HG02943 (cell line): Measurements from ENCODE around the gene UPP1.
"Not testable (repeated sequence)": the region's sequence is repeated elsewhere in the genome, so short reads cannot be mapped to it uniquely, and the experiment has no call there.

Source experiments
- ATAC-seq: cut with Tn5 transposase; IDR thresholded peaks from one replicate; pipeline ENCODE4 v1.9.1; 2021; ENCODE audit warnings: mild to moderate bottlenecking, low read depth, moderate library complexity; ENCODE audit not compliant: unreplicated experiment

UPP1 gene

DNA sequence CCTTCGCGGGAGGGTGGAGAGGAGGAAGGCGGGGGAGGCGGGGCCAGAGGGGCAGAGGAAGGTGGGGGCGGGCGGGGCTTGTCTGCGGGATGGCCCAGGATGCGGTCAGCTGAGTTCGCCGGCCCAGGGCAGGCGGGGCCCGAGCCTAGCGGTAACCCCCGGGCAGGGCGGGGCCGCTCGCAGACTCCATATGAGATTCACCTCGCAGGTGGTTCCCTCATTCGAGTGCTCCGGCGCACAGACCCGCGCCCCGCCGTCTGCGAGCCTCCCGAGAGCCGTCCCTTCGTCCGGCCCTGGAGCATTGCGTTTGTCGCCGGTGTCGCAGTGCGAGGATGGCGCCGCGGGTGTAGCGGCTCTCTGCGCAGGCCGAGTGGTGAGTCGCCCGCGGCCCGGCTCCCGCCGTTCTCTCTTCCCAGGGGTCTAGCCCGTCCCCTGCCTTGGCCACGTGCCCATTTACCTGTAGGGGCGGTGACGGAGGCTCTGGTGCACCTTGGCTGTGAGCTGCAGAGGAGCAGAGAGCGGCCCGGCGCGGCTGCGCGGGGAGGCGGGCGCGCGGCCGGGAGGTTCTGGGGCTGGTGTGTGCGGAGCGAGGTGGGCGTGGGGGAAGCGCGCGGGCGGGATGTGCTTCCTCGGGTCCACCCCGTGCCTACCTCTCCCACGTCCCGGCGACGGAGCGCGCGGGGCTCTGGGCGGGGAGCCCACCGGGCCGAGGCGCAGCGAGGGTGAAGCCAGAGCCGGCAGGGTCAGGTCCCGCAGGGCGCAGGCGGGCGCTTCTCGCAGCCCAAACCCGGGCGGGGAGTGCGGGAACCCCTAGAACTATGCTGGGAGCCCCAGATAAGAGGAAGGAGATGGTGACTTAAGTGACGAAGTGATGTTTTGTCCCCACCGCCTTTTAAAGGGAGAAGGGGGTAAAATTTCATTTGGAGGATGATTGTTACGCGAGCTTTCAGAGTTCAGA, at the start of gene UPP1:
Gene UPP1, plus strand, starts transcription at position 220 of the 958 bp plus-strand sequence. CDS start 5,519 bp downstream, outside the sequence.
- peak; percentile 55 for ATAC-seq

DNA sequence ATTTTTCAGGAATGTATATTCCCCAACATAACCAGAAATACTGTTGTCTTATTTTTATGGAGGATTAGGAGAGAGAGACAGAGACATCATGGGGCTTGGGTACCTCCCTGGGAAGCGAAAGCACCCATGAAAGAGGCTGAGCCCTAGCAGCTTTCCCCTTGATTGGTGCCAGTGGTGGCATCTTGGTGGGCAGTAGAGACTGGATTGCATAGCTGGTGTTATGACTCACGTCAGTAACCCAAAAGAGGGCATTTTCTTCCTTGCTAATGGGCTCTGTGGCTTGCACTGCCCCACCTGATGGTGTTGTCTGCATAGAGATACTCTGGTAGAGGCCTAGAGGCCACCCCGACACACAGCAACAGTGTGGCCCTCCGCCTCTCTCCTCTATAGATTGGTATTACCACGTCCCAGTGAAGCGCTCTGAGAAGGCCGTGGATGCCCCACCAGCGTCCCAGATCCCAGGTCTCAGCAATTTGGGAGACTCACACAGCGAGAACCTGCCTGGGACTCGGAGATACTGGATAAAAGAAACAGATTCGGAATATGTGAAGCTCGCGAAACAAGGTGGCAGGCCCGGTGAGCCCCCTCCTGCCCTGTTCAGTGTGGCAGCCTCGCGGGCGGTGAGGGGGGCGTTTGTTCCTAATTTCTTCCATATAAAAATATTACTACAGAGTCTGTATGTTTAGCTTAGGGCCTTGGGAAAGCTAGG, 48.0 kb upstream of the UPP1 start:
- no peak for ATAC-seq

DNA sequence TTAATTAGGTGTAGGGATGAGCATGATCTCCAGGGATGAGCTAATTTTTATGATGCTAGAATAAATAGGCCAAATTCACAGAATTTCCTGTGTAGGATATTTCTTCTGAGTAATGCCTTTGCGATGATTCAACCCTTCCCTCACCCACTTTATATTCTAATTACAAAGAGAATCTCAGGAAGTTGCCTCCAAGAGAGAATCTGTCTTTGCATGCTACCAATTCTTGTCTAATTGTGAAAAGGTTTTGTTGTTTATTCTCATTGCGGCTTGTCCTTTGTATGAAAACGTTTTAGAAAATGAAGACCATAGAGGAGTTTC, 47.5 kb upstream of the UPP1 start:
- no peak for ATAC-seq

DNA sequence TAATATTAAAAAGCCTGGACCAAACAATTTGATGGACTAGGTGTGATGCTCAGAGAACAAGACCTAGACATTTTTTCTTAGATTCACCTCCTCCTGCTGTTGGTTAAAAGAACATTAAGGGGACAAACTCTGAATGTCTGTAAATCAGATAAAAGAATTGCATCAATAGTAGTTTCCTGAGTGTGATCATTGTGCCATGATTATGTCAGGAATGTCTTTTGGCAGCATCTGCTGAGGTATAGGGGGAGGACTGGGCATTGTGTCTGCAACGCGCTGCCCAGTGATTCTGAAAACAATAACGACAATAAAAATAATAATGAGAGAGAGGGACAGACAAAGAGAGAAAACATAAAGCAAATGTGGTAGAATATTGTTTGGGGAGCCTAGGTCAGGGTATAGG, 46.8 kb upstream of the UPP1 start:
- no peak for ATAC-seq

DNA sequence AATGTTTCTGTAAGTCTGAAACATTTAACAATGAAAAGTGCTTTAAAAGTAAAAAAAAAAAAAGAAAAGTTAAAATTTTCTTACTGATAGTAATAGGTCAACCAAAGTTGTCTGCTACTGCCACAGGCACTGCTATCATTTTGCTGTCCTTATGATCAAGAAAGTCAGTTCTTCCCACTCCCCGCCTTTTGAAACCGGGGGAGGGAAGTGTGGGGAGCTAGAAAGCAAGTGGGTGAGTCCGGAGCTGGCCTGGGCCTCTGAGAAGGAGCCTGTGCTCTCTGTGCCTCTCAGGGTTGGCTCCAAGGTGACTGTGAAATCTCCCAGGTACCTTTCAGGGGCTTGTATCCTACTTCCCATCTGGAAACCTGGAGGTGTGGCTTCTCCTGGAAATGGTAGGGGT, 46.4 kb upstream of the UPP1 start:
- no peak for ATAC-seq

DNA sequence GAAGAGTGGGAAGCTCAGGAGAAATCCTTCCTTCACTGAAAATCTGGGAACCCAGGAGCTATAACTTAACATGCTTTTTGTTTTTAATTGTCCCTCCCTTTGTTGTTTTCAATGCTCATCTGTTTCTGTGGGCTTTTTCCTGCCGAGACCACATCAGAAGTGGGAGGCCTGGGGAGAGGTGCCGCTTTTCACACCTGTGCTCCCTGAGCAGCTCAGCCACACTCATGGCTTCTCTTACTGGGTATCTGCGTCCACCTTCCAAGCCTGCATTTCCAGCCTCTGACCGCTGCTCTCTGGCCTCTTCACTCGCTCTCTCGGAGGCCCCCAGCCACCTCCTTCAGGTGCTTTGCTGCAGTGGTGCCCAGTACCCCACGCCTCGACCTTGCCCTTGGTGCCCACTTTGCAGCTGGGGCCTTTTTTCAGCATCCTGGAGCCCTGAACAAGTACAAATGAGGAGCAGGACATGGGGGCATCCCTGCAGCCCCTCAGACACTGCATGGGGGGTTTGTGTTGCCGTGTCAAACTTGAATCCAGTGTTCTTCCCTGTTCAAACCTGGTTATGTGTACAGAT, 43.8 kb upstream of the UPP1 start:
- ATAC-seq, result no peak

DNA sequence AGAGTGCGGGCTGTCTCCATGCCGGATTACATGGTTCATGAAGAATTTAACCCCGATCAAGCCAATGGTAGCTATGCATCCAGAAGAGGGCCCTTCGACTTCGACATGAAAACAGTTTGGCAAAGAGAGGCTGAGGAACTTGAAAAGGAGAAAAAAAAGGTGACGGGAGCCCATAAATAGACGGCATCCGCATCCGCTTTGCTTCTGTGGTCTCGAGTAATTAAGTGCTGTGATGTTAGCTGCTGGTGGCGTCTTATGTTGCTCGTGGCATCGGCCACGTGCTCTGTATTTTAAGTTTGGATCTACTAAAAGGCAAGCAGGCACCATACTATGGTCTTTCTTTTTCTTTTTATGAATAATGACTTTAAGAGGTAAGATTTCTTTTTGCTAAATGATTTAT, 42.6 kb upstream of the UPP1 start:
- no peak for ATAC-seq

DNA sequence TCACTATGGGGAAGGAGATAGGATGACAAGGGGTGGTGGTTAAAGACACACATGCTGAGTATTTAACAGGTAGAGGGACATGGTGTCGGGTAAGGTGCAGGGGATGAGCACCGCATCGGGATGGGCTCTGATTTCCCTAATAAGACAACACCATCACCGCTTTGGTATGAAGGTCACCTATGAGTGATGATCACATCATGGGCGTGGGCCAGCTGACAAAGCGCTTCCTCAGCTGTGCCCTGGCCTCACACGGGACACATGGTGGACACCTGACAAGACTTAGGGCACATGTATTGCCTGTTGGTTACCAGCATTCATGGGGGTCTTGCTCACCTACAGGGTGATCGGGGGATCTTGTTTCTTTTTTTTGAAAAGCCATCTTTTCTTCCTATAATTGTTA, 41.0 kb upstream of the UPP1 start:
- no peak for ATAC-seq

DNA sequence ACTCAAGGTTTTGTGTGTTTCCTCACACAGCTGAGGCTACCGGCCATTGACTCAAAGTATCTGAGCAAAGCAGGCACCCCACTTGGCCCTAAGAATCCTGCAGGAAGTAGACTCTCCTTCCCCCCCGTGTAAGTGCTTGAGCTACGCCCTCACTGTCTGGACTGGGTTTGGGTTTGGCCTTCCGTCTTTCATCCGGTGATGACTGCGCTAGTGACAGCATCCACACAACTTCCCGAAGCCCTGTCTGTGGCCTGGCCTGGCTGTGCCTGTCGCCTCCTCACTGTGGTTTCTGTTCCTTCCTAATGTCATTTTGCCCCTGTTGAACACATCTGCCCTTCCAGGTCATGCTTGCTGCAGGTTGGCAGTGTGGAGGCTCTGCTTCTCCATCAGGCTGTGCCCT, 39.2 kb upstream of the UPP1 start:
- no peak for ATAC-seq

DNA sequence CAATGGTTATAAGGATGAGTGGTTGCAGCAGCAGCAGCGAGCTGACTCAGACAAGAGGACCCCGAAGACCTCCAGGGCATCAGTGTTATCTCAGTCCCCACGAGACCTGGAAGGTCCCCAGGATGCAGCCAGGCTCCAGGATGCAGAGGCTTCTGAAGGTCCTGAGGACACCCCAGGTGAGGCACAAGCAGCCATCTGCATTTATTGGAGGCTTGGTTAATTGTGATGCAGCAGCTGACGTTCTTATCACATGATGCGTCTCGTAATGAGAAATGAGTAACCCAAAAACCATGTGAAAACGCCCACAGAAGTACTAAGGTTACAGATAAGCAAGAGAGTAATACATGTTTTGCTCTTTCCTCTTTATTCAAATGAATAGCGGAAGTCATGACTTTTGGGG, 36.3 kb upstream of the UPP1 start:
- ATAC-seq, result no peak

DNA sequence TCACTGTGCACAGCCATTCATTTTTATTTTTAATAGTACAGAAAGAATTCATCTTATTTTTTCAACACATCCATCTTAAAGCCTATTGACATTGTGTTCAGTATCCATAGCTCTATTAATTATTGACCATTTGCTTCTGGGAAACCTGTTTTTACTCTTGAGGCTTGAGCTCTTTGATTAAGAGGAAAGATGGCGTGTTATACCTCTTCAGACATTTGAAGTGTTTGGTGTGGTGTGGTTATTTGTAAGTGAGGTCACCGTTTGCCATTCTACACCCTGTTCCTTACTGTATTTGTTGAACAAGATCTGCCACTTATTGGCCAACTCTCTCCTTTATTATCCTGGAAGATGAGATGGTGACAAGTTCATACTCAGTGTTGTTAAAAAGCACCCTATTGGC, 35.3 kb upstream of the UPP1 start:
- ATAC-seq, result no peak

DNA sequence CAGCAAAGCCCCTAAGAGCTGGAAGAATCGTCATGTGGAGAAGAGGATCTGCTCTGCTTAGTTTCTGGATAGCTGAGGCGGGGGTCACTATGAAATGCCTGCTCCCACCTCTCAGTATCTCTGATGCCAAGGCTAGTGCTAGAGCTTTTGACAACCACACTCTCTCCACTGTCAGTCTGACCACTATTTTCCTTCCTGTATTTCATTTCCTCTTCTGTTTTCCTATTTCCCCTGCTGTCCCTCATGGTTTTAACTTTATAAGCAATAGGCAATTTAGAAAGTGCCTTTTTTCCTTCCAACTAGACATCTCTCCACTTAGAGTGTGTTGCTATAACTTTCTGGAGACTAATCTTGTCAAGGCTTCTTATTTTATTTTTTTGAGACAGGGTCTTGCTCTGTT, 30.1 kb upstream of the UPP1 start:
- no peak for ATAC-seq

DNA sequence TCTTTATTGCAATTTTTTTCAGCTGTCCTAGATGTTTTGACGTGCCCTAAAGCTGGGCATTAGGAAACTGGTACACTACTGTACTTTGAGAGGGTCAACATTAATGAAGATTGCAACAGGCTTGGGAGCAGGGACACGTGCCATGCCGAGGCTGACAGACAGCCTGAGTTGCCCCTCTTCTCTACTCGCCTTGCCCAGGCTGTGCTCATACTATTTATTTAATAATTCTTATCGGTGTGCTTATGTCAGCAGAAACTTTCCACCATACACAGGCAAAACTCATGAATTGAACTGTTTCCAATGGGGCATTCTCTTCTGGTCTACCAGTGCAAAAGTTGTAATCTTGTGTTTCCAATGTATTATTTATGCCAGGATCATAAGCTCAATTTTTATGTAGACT, 29.4 kb upstream of the UPP1 start:
- no peak for ATAC-seq

DNA sequence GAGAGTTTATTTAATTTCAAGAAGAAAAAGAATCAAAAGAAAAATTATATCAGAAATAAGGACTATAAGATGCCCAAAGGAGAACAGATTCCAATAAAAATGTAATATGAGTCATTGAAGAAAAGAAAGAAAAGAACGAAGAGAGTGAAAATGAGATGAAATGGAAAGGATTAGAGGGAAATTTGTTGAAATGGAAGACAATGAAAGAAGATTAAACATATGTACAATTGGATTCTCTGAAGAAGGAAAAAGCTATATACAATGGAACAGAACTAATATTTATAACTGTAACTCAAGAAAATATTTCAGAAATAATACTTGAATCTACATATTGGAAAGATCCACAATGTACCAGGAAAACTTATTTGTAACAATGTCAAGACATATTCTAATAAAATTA, 25.1 kb upstream of the UPP1 start:
- ATAC-seq, result no peak

DNA sequence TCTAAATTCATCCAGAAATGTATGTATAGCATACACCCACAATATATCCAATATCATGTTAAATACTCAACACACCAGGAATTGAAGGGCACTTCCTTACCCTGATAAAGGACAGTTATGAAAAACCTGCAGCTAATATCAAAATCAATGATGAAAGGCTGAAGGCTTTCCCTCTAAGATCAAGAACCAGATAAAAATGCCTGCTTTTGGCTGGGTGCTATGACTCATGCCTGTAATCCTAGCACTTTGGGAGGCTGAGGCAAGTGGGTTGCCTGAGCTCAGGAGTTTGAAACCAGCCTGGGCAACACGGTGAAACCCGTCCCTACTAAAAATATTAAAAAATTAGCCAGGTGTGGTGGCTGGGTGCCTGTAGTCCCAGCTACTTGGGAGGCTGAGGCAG, 21.6 kb upstream of the UPP1 start:
- ATAC-seq, result no peak

DNA sequence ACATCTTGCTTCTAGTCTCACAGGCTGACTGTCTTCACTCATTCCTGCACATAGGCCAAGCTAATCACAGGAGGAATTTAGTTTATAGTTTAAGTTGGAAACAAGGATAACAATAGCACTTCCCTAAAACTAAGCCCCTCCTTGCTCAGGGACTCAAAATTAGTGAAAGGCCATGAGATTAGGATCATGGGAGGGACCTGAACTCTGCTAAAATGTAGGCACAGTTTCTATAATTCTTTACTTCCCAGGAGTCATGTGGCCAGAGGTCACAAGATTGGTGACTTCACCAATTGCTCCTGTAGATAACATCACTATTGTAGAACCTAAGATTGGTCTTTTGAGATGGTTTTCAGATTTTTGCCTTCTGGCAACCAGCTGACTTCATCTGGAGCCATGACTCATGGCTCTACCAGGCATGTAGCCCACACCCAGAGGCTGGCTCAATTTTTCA, 14.8 kb upstream of the UPP1 start:
- no peak for ATAC-seq

DNA sequence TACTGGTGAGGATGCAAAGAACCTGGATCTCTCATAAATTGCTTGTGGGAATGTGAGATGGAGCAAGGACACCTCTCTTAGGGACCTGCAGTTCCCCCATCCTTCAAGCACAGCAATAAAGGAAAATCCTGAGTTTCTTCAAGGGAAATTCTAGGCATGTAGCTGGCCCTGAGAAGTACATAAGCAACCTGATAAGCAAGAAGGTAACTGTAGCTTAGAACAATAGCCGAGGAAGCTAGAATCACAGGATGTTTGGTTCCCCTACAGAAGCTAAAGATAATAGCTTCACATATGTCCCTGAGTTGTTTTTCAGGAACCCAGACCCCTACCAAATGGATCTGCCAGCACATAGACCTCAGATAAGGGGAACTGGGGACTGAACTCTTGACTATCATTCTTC, 11.6 kb upstream of the UPP1 start:
- ATAC-seq, result no peak

DNA sequence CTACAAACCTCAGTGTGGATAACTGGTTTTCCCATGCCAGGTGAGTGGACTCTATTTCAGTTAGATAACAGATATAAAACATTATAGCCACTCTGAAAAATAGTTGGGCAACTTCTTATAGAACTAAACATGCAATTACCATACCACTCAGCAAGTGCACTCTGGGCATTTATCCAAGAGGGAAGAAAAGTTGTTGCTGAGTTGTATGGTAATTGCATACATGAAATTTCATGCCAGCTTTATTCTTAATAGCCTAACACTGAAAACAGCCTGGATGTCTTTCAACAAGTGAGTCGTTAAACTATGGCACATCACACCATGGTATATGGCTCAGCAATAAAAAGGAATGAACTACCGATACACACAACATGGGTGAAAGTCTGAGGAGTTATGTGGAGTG, 10.6 kb upstream of the UPP1 start:
- ATAC-seq, result no peak

DNA sequence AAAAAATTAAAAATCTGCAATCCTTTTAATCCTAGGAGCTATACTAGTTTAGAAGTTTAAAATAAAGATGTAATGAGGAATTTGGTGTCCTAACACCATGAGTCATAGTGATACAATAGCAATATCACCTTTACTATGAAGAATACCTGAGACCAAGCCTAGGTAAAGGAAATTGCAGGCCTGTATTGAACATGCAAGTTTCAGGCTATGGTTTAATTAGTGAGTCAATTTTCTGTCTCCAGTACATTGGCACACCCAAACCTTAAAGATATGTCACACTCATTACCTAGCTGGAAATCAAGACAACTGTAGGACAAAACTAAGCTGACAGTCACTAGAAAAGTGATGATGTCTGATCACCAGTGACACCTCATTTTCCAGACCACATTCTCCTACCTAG, 6.7 kb upstream of the UPP1 start:
- ATAC-seq, result not testable (repeated sequence)

DNA sequence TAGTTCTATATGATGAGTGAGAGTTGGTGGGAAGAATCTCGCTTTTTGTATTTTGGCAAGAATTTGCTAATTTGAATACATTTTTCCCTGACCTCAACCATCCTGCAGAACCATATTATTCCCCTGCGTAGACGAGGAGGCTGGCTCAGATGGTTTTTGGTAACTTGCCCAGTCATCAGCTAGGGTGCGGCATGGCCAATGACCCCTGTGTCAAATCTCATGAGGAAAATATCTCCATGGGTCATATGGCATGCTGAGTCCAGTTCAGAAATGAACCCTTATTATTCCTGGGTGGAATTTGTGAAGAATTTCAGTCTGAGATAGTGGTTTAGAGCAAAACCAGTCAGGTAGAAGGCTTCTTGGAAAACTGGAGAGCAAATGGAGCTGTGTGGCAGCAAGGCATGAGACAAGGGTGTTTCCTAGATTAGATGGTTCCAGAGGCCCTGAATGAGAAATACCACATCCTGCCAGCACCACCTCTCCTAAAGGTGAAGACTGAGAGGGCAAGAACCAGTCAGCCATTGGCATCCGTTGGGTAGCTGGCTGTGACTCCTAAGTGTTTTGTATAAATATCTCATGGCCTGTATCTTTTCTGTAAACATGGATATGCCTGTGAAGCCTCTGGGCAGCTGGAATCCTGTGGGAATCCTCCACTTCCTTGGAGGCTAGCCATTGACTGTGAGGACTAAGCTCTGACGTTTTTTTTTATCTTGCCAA, 5.8 kb upstream of the UPP1 start:
- ATAC-seq, result no peak
